Omental fat pad (tissue), 4 donors: ENCODE measurements around the gene ACTG2. TPM values are rescaled to one million over a fixed set of nuclear protein-coding genes. Genes with fewer than 3 reads are reported as not detected.
"Not testable (repeated sequence)": the region's sequence is repeated elsewhere in the genome, so short reads cannot be mapped to it uniquely, and the experiment has no call there.

ENCODE experiments used
- ATAC-seq: fragments of 150-250 bp; one replicate; pipeline ENCODE4 v1.9.1; 2016; ENCODE audit warnings: mild to moderate bottlenecking, moderate library complexity; ENCODE audit not compliant: low FRiP score
- DNase-seq: peaks from one replicate; pipeline ENCODE4 v3.0.0-alpha.2; 2019; ENCODE audit warnings: low spot score
- CTCF ChIP-seq, 3 donors: fragments of 450-650 bp; IDR thresholded peaks; one replicate each; pipeline ENCODE4 v1.5.1; 2016 to 2017; ENCODE audit warnings: antibody characterized with exemption in 3 of 3, mild to moderate bottlenecking in 3 of 3, moderate library complexity in 2 of 3
- total RNA-seq, 4 donors: library from RNA; depleted of rRNA; stranded (reverse); fragments of >200 nt; gene quantifications; one replicate each; pipeline ENCODE4 v1.1.0, GENCODE V29; 2016

ACTG2 gene
- total RNA-seq, 4 donors from 2014 or later = 3.7 to 56.6 (median 7.4) TPM

- ATAC-seq (no peak), DNase-seq (no peak)
- TF ChIP-seq CTCF (IDR thresholded peaks at IDR 0.05) = no peak
Measured at GRCh38 chr2:73886357-73886756, 6.5 kb upstream of the ACTG2 start.

- ATAC-seq, DNase-seq: not testable (repeated sequence)
Measured at GRCh38 chr2:73887596-73888353, 5.0 kb upstream of the ACTG2 start.

GRCh38 chr2:73888388-73888787, 4.4 kb upstream of the ACTG2 start:
- ATAC-seq (no peak), DNase-seq (no peak)
- no peak for TF ChIP-seq CTCF (IDR thresholded peaks at IDR 0.05)

- no peak for TF ChIP-seq CTCF (IDR thresholded peaks at IDR 0.05)
- no peak for DNase-seq
- no peak for ATAC-seq
Measured at GRCh38 chr2:73889206-73889605, 3.6 kb upstream of the ACTG2 start.

- DNase-seq (no peak), ATAC-seq (no peak)
- no peak for TF ChIP-seq CTCF (IDR thresholded peaks at IDR 0.05)
Measured at GRCh38 chr2:73890301-73891092, 2.3 kb upstream of the ACTG2 start.

GRCh38 chr2:73891276-73891901, 1.4 kb upstream of the ACTG2 start:
- TF ChIP-seq CTCF (IDR thresholded peaks at IDR 0.05) = no peak
- ATAC-seq (no peak), DNase-seq (no peak)

- ATAC-seq = no peak
- TF ChIP-seq CTCF (IDR thresholded peaks at IDR 0.05) = no peak
- no peak for DNase-seq
Measured at GRCh38 chr2:73893764-73894474, 1.1 kb downstream of the ACTG2 start.
